ENCODE results near the gene PAPPA2.

PAPPA2 gene

DNA sequence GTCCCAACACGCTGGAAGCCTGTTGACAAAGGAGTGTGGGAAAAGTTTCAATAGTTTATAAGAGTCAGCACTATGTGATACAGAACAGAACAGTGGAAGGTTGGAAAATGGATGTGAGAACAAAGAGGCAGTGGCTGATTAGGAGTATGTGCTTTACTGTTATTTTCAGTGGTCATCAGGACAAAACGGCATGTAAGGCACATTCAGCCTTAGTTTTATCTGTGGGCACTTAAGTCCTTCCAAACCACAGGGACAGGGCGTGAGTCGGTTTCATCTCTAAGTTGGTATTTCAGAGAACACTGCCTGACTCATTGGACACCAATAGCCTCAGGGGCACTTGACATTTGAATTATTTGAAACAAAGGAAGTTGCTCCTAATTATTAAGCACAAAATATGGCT, 394.7 kb downstream of the PAPPA2 start:
- H3K4me3 ChIP-seq (ENCODE audit: low read length), result no peak overlapping the region
- no peaks in the 10 kb centered on the region for H3K27me3 ChIP-seq (replicated peaks; ENCODE audit: insufficient read depth, low read length)
- no peak for DNase-seq
- no peak overlapping the region for H2AFZ ChIP-seq (ENCODE audit: low read length)
- H3K4me2 ChIP-seq (ENCODE audit: low read depth, low read length), result no peak overlapping the region
- H3K9ac ChIP-seq (ENCODE audit: low read length), result no peak overlapping the region
- no peaks in the 10 kb centered on the region for H3K36me3 ChIP-seq (replicated peaks; ENCODE audit: insufficient read depth, low read length)
- H3F3A ChIP-seq (ENCODE audit: insufficient read depth, low read length), result no peaks in the 10 kb centered on the region
- H3K9me3 ChIP-seq (replicated peaks; ENCODE audit: insufficient read depth, low read length), result no peaks in the 10 kb centered on the region
- no peaks in the 10 kb centered on the region for H3K79me2 ChIP-seq (ENCODE audit: low read length)
- no peak overlapping the region for H3K27ac ChIP-seq (ENCODE audit: low read length)
- no peak for TF ChIP-seq CTCF (IDR thresholded peaks at IDR 0.05; ENCODE audit: low read length)
- no peak for TF ChIP-seq EZH2 (optimal IDR thresholded peaks at IDR 0.05; ENCODE audit: low read depth, low read length)
- H3K4me1 ChIP-seq (ENCODE audit: low read length), result no peaks in the 10 kb centered on the region
- H4K20me1 ChIP-seq (ENCODE audit: insufficient read depth, low read length), result no peaks in the 10 kb centered on the region
- no peaks in the 10 kb centered on the region for H3K9me2 ChIP-seq (replicated peaks; ENCODE audit: insufficient read depth, low read length)

DNA sequence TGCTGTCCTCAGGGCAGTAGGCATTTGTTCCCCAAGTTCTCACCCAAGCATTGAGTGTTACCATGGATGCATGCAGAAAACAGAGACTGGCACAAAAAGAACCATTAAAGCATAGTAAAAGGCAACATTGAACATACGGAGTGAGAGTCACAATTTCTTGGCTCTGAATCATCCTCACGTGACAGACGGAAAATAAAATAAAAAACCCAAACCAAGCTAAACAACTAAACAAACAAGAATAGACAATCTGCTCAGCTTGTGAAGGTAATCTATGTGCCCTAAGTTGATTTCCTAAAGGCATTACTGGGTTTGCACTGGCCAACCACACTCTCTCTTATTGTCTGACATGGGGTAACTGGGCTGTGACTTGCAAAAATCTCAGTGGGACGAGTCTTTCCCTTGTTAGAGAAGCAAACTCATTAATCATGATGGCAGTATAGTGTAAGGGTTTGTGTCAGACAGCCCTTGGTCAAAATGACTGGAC, 395.5 kb downstream of the PAPPA2 start:
- H3K4me2 ChIP-seq (ENCODE audit: low read depth, low read length), result no peak overlapping the region

GRCh38 chr1:176863613-176864012, 400.6 kb downstream of the PAPPA2 start:
- no peaks in the 10 kb centered on the region for H4K20me1 ChIP-seq (ENCODE audit: insufficient read depth, low read length)
- H3F3A ChIP-seq (ENCODE audit: insufficient read depth, low read length), result no peaks in the 10 kb centered on the region
- H3K79me2 ChIP-seq (ENCODE audit: low read length), result no peaks in the 10 kb centered on the region
- no peak overlapping the region for H3K4me3 ChIP-seq (ENCODE audit: low read length)
- H3K9me2 ChIP-seq (replicated peaks; ENCODE audit: insufficient read depth, low read length), result no peaks in the 10 kb centered on the region
- no peak overlapping the region for H3K4me2 ChIP-seq (ENCODE audit: low read depth, low read length)
- H3K36me3 ChIP-seq (replicated peaks; ENCODE audit: insufficient read depth, low read length), result no peaks in the 10 kb centered on the region
- H3K9me3 ChIP-seq (replicated peaks; ENCODE audit: insufficient read depth, low read length), result no peaks in the 10 kb centered on the region
- H3K9ac ChIP-seq (ENCODE audit: low read length), result no peak overlapping the region
- H3K4me1 ChIP-seq (ENCODE audit: low read length), result no peaks in the 10 kb centered on the region
- no peak overlapping the region for H2AFZ ChIP-seq (ENCODE audit: low read length)
- no peak overlapping the region for H3K27ac ChIP-seq (ENCODE audit: low read length)
- no peak for DNase-seq
- no peaks in the 10 kb centered on the region for H3K27me3 ChIP-seq (replicated peaks; ENCODE audit: insufficient read depth, low read length)
- no peak for TF ChIP-seq EZH2 (optimal IDR thresholded peaks at IDR 0.05; ENCODE audit: low read depth, low read length)
- TF ChIP-seq CTCF (IDR thresholded peaks at IDR 0.05; ENCODE audit: low read length), result no peak
- TF ChIP-seq EZH2phosphoT487 (IDR thresholded peaks at IDR 0.05; ENCODE audit: low read length), result no peak

More for the DNA sequence above, 395.5 kb downstream of the PAPPA2 start:
- H3F3A ChIP-seq (ENCODE audit: insufficient read depth, low read length), result no peaks in the 10 kb centered on the region
- H3K4me3 ChIP-seq (ENCODE audit: low read length), result no peak overlapping the region
- no peaks in the 10 kb centered on the region for H3K27me3 ChIP-seq (replicated peaks; ENCODE audit: insufficient read depth, low read length)
- H3K27ac ChIP-seq (ENCODE audit: low read length), result no peak overlapping the region
- H3K79me2 ChIP-seq (ENCODE audit: low read length), result no peaks in the 10 kb centered on the region
- no peak overlapping the region for H2AFZ ChIP-seq (ENCODE audit: low read length)
- DNase-seq, result no peak
- no peaks in the 10 kb centered on the region for H3K9me3 ChIP-seq (replicated peaks; ENCODE audit: insufficient read depth, low read length)
- H4K20me1 ChIP-seq (ENCODE audit: insufficient read depth, low read length), result no peaks in the 10 kb centered on the region
- no peaks in the 10 kb centered on the region for H3K9me2 ChIP-seq (replicated peaks; ENCODE audit: insufficient read depth, low read length)
- no peak overlapping the region for H3K9ac ChIP-seq (ENCODE audit: low read length)
- TF ChIP-seq EZH2phosphoT487 (IDR thresholded peaks at IDR 0.05; ENCODE audit: low read length), result no peak
- TF ChIP-seq CTCF (IDR thresholded peaks at IDR 0.05; ENCODE audit: low read length), result no peak
- no peaks in the 10 kb centered on the region for H3K36me3 ChIP-seq (replicated peaks; ENCODE audit: insufficient read depth, low read length)
- H3K4me1 ChIP-seq (ENCODE audit: low read length), result no peaks in the 10 kb centered on the region

Data from MM.1S (cell line).